CD4-positive, alpha-beta T cell treated with Interleukin-15 for 4 hours (primary cell): ENCODE data around the gene SLC9A1.
"Not testable (repeated sequence)": the region's sequence is repeated elsewhere in the genome, so short reads cannot be mapped to it uniquely, and the experiment has no call there.

Experiments
- DNase-seq: peaks from one replicate; pipeline ENCODE4 v3.0.0-alpha.2; 2020; ENCODE audit warnings: low spot score

The SLC9A1 gene

DNA sequence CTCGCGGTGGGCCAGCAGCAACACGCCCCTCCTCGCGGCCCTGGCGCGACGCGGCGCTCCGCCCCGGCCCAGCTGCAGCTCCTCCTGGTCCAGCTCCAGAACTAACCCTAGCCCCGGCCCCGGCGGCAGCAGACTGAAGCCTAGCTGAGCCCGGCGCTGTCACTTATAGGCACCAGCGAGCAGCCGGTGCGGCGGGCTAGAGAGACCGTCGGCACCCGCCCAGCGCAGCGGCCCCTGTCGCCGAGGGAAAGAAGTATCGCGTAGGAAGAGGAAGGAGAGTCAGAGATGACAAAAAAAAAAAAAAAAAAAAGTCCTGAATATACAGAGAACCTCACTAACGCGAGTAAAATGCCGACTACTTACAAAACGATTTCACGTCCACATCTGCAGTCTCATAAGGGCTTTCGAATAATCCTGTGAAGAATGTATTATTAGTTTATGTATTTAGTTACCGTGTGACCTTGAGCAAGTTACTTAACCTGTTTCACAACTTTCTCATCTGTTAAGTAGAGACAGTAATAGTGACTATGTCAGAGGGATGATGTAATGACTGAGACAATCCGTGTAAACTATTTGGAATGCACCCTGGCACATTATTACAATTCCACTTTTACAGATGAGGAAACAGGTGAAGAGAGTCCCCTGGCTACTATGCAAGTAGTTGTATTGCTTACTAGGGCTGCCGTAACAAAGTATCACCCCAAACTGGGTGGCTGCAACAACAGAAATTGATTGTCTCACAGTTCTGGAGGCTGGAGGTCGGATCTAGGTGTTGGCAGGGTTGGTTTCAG is at the start of gene SLC9A1:
TSS of gene SLC9A1 (minus strand) at position 135 of the 791 bp plus-strand sequence. CDS start 791 bp downstream, outside the sequence.
- DNase-seq = peak; percentile 91

DNA sequence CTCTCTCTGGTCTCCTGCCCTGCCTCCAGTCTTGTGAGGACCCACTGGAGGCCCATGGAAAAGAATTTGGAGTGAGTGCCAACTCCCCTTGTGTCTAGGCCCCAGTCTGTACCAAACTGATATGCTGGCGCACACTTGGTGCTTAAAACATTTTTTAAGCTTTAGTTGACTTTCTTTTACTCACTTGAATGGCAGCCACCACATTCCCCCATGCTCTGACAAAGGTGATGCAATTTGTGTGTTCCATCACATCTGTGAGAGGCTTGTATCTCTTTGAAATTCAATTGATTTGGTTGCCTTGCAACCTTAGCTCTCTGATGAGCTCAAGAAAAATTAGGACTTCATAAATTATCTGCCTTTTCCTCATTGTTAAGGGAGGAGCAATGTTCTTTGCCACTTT is 49.0 kb upstream of the SLC9A1 start:
- no peak for DNase-seq

DNA sequence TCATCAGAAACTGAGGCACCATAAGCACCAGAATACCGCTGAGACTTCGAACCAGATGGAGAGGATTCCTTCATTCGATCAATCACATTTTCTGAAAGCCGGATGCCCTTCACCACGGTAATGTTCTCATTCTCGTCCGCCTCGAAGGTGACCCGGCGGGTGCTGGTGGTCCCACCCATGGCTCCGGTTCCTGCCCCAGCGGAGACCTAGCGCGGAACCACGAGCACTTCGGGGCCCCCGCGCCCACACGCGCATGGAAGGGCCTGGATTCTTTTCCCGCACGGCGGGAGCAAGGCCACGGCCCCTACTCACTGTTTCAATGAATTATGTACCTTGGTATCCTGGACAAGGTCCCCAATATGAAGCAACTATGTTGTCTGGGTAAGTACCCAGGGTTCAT is 46.4 kb upstream of the SLC9A1 start:
- no peak for DNase-seq

DNA sequence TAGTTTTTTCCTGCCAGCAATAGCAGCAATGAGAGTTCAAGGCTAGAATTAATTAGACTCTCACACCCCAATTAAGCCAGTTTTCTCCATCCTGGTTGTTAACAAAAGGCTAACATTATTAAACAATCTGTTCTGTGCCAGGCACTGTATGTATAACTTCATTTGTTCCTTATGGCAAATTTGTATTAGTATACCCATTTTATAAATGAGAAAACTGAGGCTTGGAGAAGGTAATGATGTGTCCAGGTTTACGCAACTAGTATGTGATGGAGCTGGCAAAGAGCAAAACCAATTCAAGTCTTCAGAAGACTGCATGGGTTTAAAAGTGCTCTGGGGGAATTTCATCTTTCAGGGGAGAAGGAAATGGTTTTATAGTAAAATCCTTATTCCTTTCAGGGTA is 38.3 kb upstream of the SLC9A1 start:
- DNase-seq = no peak

DNA sequence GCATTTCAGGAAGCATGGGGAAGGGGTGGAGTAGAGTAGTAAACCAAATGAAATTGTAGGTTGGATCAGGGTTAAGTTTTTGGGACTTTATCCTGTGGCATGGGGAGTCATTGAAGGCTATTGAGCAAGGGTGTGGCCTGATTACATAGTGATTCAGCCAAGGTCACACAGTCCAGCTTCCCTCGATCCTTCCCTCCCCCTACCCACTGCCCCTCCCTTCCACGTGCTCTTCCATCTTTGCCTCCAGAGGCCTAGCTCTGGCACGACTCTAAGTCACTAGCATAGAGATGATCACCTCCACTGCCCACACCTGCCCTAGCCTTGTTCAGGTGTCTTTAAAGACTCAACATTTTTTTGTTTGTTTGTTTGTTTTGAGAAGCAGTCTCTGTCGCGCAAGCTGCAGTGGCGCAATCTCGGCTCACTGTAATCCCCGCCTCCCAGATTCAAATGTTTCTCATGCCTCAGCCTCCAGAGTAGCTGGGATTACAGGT is 37.2 kb upstream of the SLC9A1 start:
- DNase-seq = no peak

DNA sequence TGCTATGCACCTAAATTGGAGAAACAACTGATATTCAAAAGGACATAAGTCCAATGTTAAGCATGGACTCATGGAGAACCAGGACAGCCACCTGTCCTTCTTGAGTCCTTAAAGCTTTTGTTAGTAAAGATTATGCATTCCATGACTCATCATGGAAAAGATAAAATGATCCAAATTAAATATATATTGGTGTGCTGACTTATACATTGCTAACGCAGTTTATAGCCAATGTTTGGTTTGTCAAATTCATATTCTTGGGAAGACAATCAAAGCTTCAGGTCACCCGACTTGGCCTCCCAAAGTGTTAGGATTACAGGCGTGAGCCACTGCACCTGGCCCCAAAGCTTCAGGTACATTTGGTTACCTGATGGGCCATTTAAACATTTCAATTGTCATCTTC is 29.7 kb upstream of the SLC9A1 start:
- DNase-seq = not testable (repeated sequence)

DNA sequence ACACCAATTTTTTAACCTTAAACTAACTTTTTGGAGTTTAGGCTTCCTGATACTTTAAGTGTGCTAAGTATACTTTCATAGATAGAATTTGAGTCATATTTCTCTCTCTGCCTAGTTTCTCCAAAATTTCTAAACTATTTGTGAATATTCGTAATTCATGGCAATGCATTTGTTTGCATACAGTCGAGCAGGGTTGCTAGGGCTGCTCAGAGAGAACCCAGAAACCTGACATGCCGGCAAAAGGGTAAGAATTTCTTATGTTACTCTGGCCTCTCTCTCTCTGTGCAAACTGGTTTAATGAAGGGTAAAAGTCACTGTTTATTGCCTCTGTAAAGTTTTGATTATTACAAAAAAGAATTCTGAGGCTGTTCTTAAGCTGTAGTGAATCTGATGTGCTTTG is 25.1 kb upstream of the SLC9A1 start:
- DNase-seq = no peak

DNA sequence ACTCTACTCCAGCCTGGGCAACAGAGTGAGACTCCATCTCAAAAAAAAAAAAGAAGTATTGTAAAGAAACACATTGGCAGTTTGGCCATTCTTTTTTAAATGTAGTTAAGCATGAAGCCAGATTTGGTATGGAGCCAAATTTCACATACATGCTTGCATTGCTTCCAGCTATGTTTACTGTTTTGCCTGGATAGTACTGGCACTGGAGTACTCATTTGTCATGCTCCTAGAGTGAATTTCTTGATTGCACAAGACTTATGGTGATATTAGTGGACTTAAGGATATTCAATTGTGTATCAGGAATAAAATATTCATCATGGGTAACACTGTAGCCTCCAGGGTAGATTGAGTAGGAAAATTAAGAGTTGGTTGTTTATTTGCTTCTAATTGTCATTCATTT is 24.5 kb upstream of the SLC9A1 start:
- no peak for DNase-seq

DNA sequence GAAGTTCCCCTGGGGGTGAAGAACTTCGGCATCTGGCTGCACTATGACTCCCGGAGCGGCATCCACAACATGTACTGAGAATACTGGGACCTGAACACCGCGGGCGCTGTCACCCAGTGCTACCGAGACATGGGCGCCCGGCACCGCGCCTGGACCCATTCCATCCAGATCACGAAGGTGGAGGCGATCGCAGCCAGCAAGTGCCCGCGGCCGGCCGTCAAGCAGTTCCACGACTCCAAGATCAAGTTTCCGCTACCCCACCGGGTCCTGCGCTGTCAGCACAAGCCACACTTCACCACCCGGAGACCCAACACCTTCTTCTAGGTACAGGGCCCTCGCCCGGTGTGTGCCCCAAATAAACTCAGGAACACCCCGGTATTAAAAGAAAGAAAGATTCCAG is 22.0 kb upstream of the SLC9A1 start:
- DNase-seq = no peak

DNA sequence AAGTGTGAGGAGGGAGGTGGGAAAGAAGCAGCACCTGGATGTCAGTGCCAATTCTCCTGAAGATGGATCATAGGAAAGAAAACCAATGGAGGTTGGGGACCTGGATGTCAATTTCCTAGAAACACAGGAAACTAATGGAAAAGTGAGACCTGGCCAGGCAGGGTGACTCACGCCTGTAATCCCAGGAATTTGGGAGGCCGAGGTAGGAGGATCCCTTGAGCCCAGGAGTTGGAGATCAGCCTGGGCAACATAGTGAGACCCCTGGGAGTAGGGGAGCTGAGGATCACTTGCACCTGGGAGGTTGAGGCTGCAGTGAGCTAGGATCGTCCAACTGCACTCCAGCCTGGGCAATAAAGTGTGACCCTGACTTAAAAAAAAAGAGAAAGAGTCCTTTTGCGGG is 21.4 kb upstream of the SLC9A1 start:
- DNase-seq = no peak

DNA sequence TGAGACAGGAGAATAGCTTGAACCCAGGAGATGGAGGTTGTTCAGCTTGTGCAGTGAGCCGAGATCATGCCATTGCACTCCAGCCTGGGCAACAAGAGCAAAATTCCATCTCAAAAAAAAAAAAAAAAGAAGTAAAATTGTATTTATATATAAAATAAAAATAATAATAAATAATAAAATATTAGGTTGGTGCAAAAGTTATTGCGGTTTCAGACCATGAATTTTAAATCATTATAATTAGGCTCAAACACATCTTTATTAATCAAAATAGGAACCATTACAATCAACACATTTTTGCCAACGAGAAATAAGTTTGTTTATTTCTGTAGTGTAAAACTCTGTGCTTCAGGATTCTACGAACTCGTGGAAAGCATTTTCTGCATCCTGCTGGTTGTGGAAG is 18.1 kb upstream of the SLC9A1 start:
- DNase-seq = not testable (repeated sequence)

DNA sequence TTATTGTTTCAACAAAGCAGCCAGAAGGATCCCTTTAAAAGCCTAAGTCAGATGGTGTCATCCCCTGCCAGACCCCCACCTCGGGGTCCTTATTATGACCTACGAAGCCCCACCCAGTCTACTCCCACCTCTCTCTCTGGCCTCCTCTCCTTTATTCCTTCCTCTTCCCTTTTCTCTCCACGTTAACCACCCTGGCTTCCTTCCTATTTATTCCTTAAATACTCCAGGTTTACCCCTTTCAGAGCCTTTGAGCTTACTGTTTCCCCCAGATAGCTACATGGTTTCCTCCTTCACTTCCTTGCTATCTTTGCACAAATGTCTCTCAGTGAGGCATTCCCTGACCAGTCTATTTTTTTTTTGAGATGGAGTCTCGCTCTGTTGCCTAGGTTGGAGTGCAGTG is 12.0 kb upstream of the SLC9A1 start:
- DNase-seq = no peak

DNA sequence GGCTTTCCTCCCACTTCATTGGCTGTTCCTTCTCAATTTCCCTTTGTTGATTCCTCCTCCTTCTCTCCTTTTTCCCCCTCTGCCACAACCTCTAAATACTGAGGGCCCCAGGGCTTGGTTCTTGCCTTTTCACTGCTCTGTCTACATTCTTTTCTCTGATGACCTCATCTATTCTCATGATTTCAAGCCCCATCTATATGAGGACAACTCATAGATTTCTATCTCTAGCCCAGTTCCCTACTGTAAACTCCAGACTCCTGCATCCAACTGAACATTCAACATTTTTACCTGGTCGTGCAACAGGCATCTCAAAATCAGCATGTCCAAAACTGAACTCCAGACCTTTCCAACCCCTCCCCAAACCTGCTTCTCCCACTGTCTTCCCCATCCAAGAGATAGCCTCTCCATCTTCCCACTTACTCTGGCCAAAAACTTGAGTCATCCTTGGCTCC is 11.5 kb upstream of the SLC9A1 start:
- no peak for DNase-seq

DNA sequence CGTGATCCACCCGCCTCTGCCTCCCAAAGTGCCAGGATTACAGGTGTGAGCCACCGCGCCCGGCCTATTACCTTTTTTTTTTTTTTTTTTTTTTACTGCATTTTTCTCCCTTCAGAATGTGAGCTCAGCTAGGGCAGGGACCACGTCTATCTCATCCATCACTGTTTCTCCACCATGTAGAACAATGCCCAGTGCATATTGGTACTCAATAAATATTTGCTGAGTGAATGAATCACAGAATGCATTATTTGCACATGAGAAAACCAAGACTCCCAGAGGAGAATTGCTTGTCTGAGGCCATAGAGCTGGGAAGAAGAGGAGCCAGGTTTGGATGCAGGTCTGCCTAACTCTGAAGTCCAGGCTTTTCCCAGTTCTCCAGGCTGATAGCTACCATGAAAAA is 8.2 kb upstream of the SLC9A1 start:
- no peak for DNase-seq

DNA sequence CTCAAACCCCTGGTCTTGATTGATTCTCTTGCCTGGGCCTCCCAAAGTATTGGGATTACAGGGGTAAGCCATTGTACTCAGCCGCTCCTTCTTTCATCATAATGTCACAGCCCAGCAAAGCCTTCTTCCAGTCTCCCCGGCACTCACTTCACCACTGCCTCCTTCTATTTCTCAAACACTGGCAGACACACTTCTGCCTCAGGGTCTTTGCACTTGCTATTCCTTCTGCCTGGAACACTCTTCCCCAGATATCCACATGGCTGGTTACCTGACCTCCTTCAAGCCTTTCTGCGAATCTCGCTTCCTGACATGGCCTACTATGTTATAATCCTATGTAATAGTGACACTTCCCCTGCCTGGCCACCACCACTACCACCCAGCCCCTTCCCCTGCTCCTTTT is 7.2 kb upstream of the SLC9A1 start:
- no peak for DNase-seq

DNA sequence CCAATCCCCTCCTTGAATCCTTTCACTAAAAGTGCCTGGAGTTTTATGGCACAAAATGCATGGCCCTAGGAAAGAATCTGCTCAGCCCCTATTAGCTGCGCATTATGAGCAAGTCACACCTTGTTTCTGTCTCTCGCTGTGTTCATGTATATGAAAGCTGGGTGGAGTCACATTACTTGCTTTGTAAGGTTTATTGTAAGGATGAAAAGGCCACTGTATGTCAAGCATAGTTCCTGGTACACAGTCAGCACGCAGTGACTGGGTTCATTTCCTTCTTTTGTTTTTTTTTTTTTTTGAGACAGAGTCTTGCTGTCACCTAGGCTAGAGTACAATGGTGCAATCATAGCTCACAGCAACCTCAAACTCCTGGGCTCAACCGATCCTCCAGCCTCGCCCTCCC is 6.7 kb upstream of the SLC9A1 start:
- peak; percentile 20 for DNase-seq

DNA sequence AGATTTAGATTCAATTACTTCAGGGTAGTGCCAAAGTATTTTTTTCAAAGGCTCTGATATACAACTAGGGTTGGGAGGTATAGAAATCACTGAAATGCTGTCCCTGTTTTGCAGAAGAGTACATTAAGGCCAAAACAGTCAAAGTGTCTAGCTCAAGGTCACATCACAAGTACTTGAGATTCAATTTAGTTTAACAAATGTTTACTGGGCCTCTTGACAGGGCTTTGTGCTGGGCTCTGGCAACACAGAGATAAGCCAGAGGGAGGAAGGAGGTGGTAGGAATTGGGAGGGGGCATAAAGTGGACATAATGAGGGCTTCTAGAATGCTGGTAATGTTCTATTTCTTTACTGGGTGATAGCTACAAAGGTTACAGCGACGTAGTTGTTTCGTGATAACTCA is 2.3 kb upstream of the SLC9A1 start:
- no peak for DNase-seq

DNA sequence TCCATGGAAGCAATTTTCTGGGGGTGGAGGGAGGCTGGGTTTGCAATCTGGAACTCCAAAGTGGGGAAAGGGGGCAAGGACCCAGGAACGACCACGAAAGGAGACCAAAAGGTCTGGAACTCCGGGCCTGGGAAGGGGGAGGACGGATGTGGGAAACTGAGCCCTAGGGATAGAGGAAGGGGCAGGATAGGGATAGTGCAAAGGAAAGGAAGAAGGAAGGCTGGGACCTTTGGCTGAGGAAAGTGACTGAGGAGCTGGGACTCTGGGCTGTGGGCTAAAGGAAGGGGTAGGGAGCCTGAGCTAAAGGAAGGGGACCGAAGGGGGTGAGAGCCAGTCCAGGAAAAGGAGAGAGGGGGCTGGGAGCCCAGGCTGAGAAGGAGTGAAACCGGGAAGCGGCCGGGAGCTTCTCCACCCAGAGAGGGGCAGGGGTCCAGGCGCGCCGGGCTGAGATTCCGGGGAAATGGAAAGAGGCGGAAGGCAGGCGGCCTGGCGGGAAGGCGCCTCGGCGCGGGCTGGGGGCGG is 395 bp downstream of the SLC9A1 start:
- DNase-seq = no peak

DNA sequence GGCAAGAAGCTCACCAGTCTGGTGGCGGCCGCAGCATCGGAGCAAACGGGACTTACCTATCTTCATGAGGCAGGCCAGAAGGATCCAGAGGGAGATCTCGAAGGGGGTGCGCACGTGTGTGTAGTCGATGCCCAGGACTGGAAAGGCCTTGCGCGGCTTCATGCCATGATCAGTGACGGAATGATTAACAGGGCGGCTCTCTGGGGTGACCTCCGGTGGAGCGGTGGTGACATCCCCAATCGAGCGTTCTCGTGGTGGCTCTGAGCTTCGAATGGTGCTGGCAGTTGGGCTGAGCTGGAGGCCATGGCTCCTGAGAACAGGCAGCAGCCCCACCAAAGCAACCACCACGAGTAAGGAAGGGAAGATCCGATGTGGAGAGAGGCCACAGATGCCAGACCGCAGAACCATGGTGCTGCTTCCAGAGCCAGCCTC is 982 bp downstream of the SLC9A1 start:
- DNase-seq = no peak

DNA sequence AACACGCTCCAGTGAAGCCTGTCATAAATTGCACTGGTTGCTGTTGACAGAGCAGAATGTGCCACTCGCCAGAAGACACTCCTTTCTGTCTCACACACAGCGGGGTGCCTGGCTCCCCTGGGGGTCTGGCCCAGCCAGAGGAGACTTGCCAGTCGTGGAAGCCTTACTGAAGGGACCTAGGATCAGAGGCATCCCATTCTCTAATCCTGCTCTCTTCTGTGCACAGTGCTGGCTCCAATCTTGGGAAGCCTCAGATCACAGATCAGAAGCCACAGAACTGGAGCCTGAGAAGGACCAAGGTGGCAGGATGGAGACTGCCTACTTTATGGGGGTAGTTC is 1.4 kb downstream of the SLC9A1 start:
- no peak for DNase-seq

DNA sequence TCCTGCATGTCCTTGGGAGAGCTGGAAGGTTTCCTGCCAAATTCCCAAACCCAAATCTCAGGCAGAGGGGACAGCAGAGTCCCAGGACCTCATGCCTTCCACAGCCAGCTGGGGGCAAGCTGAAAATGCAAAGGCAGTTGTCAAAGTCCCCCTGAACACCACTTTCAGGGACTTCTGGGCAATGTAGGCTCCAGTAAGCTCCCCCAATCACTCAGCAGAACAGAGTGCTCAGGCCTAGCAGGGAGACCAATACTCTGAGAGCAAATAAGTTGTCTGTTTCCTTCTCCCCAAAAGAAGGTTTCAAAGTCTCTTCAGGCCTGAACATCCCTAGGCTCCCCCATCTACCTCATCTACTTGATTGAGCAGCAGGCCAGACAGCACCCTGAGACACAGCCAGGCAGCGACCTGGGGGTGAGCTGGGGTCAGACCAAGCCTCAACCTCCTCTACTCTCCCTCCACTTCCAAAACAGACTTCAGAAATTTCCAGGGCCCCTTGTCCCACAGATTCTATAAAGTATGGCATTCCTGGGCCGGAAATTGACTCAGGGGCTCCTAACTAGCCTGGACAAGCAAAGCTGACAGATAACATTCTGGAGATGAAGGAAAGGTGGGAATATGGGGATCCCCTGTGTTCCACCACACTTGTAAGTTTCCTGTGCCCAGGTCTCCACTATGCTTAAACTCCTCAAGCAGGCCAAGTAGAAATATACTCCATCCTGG is 1.9 kb downstream of the SLC9A1 start:
- no peak for DNase-seq

DNA sequence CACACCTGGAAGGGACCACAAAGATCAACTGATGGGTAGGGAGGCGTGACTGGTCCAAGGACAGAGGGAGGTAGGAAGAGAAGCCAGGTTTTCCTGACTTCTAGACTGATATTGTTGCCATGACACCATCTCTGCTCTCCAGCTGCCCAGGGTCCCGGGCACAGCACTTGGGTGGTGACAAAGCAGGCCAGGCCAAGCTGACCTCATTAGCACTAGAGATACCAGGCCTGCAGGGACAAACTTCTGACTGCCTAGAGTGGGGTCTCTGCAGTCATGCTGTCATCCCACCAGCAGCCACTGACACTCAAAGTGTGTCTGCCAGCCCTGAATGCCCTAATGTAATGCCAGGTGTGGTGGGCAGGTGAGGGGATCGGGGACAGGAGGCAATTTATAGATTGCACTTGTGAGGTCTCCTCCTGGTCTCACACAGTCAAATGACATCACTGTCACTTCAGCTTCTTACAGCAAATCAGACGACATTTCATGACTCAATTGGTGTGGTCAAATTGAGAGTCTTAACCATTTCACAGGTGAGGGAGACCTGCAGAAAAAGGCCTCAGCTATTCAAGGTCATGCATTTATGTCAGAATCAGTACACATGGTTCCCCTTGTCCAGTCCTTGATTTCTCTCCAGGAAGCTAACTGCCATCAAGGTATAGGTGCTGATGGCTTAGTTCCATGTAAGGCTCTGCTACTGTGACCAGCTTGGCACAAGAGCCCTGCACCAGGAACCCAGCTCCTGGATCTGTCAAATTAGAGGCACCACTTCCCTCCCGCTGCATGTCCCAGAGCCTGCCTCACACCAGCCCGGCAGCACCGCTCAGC is 2.7 kb downstream of the SLC9A1 start:
- no peak for DNase-seq
